Hepatocyte (in vitro differentiated cells): ENCODE results near the gene CYP3A7. TPM values are rescaled to one million over a fixed set of nuclear protein-coding genes. Genes with fewer than 3 reads are reported as not detected.
"Not testable (repeated sequence)": the region's sequence is repeated elsewhere in the genome, so short reads cannot be mapped to it uniquely, and the experiment has no call there.

ENCODE experiments used
- DNase-seq: peaks from one replicate; pipeline ENCODE4 v3.0.0-alpha.2; 2016; ENCODE audit warnings: low spot score
- H2AFZ ChIP-seq: fragments of 200-600 bp; sonication (generic); 2 replicates; pipeline ENCODE4 v1.6.0; 2016; ENCODE audit warnings: antibody characterized with exemption, mild to moderate bottlenecking
- H3K27ac ChIP-seq: fragments of 200-600 bp; sonication (generic); 2 replicates; pipeline ENCODE4 v1.5.1; 2016; ENCODE audit warnings: mild to moderate bottlenecking
- H3K27me3 ChIP-seq: fragments of 200-600 bp; sonication (generic); 2 replicates; pipeline ENCODE4 v1.6.1; 2016
- H3K36me3 ChIP-seq: fragments of 200-600 bp; sonication (generic); replicated peaks from 2 replicates; pipeline ENCODE4 v1.5.1; 2016; ENCODE audit warnings: low read depth; ENCODE audit not compliant: insufficient read depth
- H3K4me1 ChIP-seq: fragments of 200-600 bp; sonication (generic); 2 replicates; pipeline ENCODE4 v1.5.1; 2016; ENCODE audit warnings: mild to moderate bottlenecking, moderate library complexity; ENCODE audit not compliant: insufficient read depth
- H3K4me2 ChIP-seq: fragments of 200-600 bp; sonication (generic); 2 replicates; pipeline ENCODE4 v1.6.0; 2016
- H3K4me3 ChIP-seq: fragments of 200-600 bp; sonication (generic); 2 replicates; pipeline ENCODE4 v1.5.1; 2016; ENCODE audit warnings: mild to moderate bottlenecking
- H3K79me2 ChIP-seq: fragments of 200-600 bp; sonication (generic); 2 replicates; pipeline ENCODE4 v1.6.0; 2017; ENCODE audit warnings: mild to moderate bottlenecking
- H3K9me2 ChIP-seq: fragments of 200-600 bp; sonication (generic); replicated peaks from 2 replicates; pipeline ENCODE4 v1.6.0; 2017; ENCODE audit warnings: mild to moderate bottlenecking; ENCODE audit not compliant: insufficient read depth
- H3K9me3 ChIP-seq: fragments of 200-600 bp; sonication (generic); 2 replicates; pipeline ENCODE4 v1.5.1; 2016; ENCODE audit warnings: low read depth, mild to moderate bottlenecking
- H4K20me1 ChIP-seq: fragments of 200-600 bp; sonication (generic); 2 replicates; pipeline ENCODE4 v1.6.0; 2016; ENCODE audit warnings: mild to moderate bottlenecking; ENCODE audit not compliant: insufficient read depth, poor library complexity, severe bottlenecking
- CTCF ChIP-seq: fragments of 200-600 bp; sonication (generic); IDR thresholded peaks from 2 replicates; pipeline ENCODE4 v1.5.1; 2016; ENCODE audit warnings: antibody characterized with exemption, mild to moderate bottlenecking; ENCODE audit not compliant: poor library complexity
- EZH2 ChIP-seq: fragments of 200-600 bp; sonication (generic); IDR thresholded peaks from 2 replicates; pipeline ENCODE4 v1.6.1; 2016; ENCODE audit warnings: antibody characterized with exemption, mild to moderate bottlenecking, borderline replicate concordance
- EZH2phosphoT487 ChIP-seq: fragments of 200-600 bp; sonication (generic); IDR thresholded peaks from one replicate; pipeline ENCODE4 v1.6.1; 2018; ENCODE audit warnings: antibody characterized with exemption, mild to moderate bottlenecking, low read depth, moderate library complexity; ENCODE audit not compliant: unreplicated experiment, severe bottlenecking
- WGBS: methylation state at CpG from one replicate; pipeline ENCODE4 v1.1.6; 2016; ENCODE audit warnings: low lambda C conversion rate; ENCODE audit errors: missing lambda C conversion rate; 5-methylcytosine and 5-hydroxymethylcytosine counted together
- polyA plus RNA-seq: library from polyadenylated mRNA; unstranded; fragments of >200 nt; fragmentation: Nextera tagmentation; extraction: Ambion mirVana; gene quantifications from 2 replicates; pipeline ENCODE4 v1.2.1, GENCODE V29; 2016
- total RNA-seq: library from RNA; depleted of rRNA; stranded (reverse); fragments of >200 nt; gene quantifications from 2 replicates; pipeline ENCODE4 v1.2.3, GENCODE V29; 2014

Gene CYP3A7
- total and polyA plus RNA-seq, 2 experiments from 2014 or later = 444 to 770 TPM

- H3K36me3 ChIP-seq = no peaks in the 10 kb centered on the region
- H3K4me3 ChIP-seq = no peak overlapping the region
- H3K79me2 ChIP-seq = no peaks in the 10 kb centered on the region
- H3K9me3 ChIP-seq = no peaks in the 10 kb centered on the region
- H3K4me2 ChIP-seq = peak overlapping the region; percentile 4
- no peak overlapping the region for H2AFZ ChIP-seq
- H3K9me2 ChIP-seq = no peaks in the 10 kb centered on the region
- no peaks in the 10 kb centered on the region for H4K20me1 ChIP-seq
- WGBS = 23% methylated on average over 1 of the region's 1 CpG
- H3K27me3 ChIP-seq = no peaks in the 10 kb centered on the region
- peak overlapping the region; percentile 93 for H3K27ac ChIP-seq
- no peak for TF ChIP-seq EZH2
- DNase-seq = no peak
- peaks cover 29% of the 10 kb centered on the region for H3K4me1 ChIP-seq
Measured at GRCh38 chr7:99730238-99730810, 4.7 kb downstream of the CYP3A7 start.

GRCh38 chr7:99729486-99730237 is 5.3 kb downstream of the CYP3A7 start:
- Histone ChIP-seq H3K4me3 (no peak overlapping the region), H3K9me2 (no peaks in the 10 kb centered on the region), H3K79me2 (no peaks in the 10 kb centered on the region), H3K27ac (peak overlapping the region; percentile 93), H3K4me1 (peaks cover 29% of the 10 kb centered on the region), H3K9me3 (no peaks in the 10 kb centered on the region), H4K20me1 (no peaks in the 10 kb centered on the region), H2AFZ (no peak overlapping the region), H3K27me3 (no peaks in the 10 kb centered on the region), H3K4me2 (peak overlapping the region; percentile 42), H3K36me3 (no peaks in the 10 kb centered on the region)
- no peak for TF ChIP-seq EZH2phosphoT487
- no peak for TF ChIP-seq EZH2
- no peak for TF ChIP-seq CTCF
- 28% methylated on average over 5 of the region's 5 CpGs for WGBS
- peak; percentile 46 for DNase-seq

- H2AFZ ChIP-seq = no peak overlapping the region
- DNase-seq = no peak
- no peak overlapping the region for H3K4me3 ChIP-seq
- no peaks in the 10 kb centered on the region for H3K79me2 ChIP-seq
- no peaks in the 10 kb centered on the region for H4K20me1 ChIP-seq
- H3K4me2 ChIP-seq = peak overlapping the region; percentile 22
- no peaks in the 10 kb centered on the region for H3K9me3 ChIP-seq
- H3K27ac ChIP-seq = peak overlapping the region; percentile 93
- H3K36me3 ChIP-seq = no peaks in the 10 kb centered on the region
- 68% methylated on average over 2 of the region's 2 CpGs for WGBS
- H3K27me3 ChIP-seq = no peaks in the 10 kb centered on the region
- peaks cover 29% of the 10 kb centered on the region for H3K4me1 ChIP-seq
- TF ChIP-seq EZH2 (no peak), CTCF (no peak), EZH2phosphoT487 (no peak)
- no peaks in the 10 kb centered on the region for H3K9me2 ChIP-seq
Measured at GRCh38 chr7:99728615-99729014, 6.4 kb downstream of the CYP3A7 start.

- H3K9me3 ChIP-seq, DNase-seq, H3K9me2 ChIP-seq, H3K79me2 ChIP-seq, H2AFZ ChIP-seq, H3K36me3 ChIP-seq, H3K4me3 ChIP-seq, H4K20me1 ChIP-seq, H3K27ac ChIP-seq, H3K27me3 ChIP-seq, H3K4me2 ChIP-seq, H3K4me1 ChIP-seq: not testable (repeated sequence)
- WGBS = 80% methylated on average over 6 of the region's 6 CpGs
Measured at GRCh38 chr7:99723201-99723600, 11.8 kb downstream of the CYP3A7 start.
